Left kidney (tissue), 8 donors: ENCODE results near the gene CSF3R. TPM values are rescaled to one million over a fixed set of nuclear protein-coding genes. Genes with fewer than 3 reads are reported as not detected.
A peak's percentile ranks its signal among the peaks of the same experiment; 100 is the strongest.

Experiments
- DNase-seq: peaks from one replicate; pipeline ENCODE4 v3.0.0-alpha.2; 2013
- long read RNA-seq, 8 donors: transcript quantifications; one replicate each; lab custom pipeline, GENCODE V29; 2026
- polyA plus RNA-seq: library from polyadenylated mRNA; unstranded; fragments of 120-200 nt; gene quantifications from one replicate; pipeline ENCODE4 v1.2.1, GENCODE V29; 2013; ENCODE audit not compliant: insufficient read length

The CSF3R gene
- 5.2 TPM for polyA plus RNA-seq
- long read RNA-seq, donor 1, partial matches to known transcripts, result 0 of 1 reads
- long read RNA-seq, donor 1, other reads (novel, unspliced or antisense), result 0 of 1 reads
- long read RNA-seq, donor 2, partial matches to known transcripts, result 0 of 1 reads
- long read RNA-seq, donor 2, other reads (novel, unspliced or antisense), result 0 of 1 reads
- long read RNA-seq, donor 3, result 0 reads
- long read RNA-seq, donor 4, result 0 reads
- long read RNA-seq, donor 5, partial matches to known transcripts, result 0 of 1 reads
- long read RNA-seq, donor 5, other reads (novel, unspliced or antisense), result 0 of 1 reads
- long read RNA-seq, donor 6, partial matches to known transcripts, result 0 of 1 reads
- long read RNA-seq, donor 6, other reads (novel, unspliced or antisense), result 0 of 1 reads
- long read RNA-seq, donor 7, partial matches to known transcripts, result 0 of 1 reads
- long read RNA-seq, donor 7, other reads (novel, unspliced or antisense), result 0 of 1 reads
- long read RNA-seq, donor 8, result 0 reads

DNA sequence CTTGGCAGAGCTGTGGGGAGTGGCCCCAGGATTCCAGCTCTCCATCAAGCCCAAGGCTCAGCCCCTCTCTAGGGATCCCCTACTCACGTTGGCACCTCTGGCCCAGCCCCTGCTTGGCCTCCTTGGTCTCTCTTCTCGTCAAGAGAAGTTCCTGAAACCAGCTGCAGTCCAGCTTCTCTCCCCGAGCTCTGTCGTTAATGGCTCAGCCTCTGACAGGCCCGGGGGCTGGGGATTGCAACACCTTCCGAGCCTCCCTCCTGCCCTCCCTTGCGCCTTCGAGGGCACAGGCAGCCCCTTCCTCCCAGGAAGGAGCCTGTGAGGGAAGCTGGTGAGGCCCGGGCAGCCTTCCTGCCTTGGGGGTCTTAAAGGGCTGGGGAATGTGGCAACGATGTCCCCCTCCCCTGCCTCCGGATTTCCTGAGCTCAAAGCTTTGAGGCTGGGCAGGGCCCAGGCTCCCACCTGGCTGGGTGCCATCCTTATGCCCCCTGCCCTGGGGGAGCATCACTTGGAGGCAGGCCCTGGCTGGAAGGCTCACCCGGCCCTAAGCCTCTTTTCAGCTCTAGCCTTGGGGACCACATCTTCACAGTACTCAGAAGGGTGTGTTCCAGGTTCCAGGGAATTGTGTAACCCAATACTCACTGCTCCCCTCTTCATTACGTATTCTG is at the start of gene CSF3R:
CSF3R (minus strand) TSS at position 190 of the 665 bp plus-strand sequence. CDS start 3,417 bp downstream, outside the sequence.
- no peak for DNase-seq

- DNase-seq, result no peak
These were observed 49.1 kb upstream of the CSF3R start for GRCh38 chr1:36531833-36532232.

DNA sequence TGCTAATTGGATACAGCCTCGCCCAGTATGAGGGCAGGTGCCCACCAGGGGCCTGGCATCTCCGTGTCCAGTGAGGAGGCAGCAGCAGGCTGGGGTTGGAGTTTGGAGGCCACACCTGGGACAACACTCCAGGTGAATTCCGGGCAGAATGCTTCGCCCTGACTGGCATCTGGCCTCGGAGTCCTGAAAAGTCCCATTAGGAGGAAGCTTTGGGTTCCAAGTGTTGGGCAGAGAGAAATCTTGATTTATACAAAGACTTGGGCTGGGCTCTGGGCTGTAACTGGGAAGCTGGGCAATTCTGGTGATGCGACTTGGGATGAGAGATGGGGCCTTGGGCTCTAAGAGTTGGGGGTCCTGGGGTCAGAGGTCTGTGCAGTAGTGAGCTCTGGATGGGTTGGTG is 48.1 kb upstream of the CSF3R start:
- DNase-seq, result no peak

- DNase-seq, result no peak
These were observed 47.5 kb upstream of the CSF3R start for GRCh38 chr1:36530261-36530660.

GRCh38 chr1:36529769-36530260 is 47.1 kb upstream of the CSF3R start:
- no peak for DNase-seq

GRCh38 chr1:36528361-36529349 is 45.9 kb upstream of the CSF3R start:
- no peak for DNase-seq

GRCh38 chr1:36525166-36525565 is 42.5 kb upstream of the CSF3R start:
- no peak for DNase-seq

GRCh38 chr1:36524359-36525062 is 41.8 kb upstream of the CSF3R start:
- DNase-seq, result no peak

DNA sequence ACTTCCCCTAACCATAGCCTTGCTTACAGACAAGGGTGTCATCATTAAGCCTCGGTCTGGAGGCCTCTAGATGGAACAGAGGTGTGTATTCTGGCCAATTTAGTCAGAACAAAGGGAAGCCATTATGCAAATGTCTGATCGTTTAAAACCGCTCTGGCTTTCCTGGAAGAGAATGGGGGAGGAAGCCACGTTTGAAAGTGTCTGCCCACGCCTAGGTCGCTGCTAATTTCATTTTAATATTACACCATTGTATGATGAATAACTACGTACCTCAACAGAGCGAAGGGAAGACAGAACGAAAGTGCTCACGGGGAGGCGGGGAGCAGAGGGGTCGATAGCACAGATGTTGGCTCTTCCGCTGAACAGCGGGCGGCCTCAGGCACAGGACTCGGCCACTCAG is 41.1 kb upstream of the CSF3R start:
- DNase-seq, result no peak

- DNase-seq, result no peak
These were observed 40.5 kb upstream of the CSF3R start for GRCh38 chr1:36523230-36523495.

DNA sequence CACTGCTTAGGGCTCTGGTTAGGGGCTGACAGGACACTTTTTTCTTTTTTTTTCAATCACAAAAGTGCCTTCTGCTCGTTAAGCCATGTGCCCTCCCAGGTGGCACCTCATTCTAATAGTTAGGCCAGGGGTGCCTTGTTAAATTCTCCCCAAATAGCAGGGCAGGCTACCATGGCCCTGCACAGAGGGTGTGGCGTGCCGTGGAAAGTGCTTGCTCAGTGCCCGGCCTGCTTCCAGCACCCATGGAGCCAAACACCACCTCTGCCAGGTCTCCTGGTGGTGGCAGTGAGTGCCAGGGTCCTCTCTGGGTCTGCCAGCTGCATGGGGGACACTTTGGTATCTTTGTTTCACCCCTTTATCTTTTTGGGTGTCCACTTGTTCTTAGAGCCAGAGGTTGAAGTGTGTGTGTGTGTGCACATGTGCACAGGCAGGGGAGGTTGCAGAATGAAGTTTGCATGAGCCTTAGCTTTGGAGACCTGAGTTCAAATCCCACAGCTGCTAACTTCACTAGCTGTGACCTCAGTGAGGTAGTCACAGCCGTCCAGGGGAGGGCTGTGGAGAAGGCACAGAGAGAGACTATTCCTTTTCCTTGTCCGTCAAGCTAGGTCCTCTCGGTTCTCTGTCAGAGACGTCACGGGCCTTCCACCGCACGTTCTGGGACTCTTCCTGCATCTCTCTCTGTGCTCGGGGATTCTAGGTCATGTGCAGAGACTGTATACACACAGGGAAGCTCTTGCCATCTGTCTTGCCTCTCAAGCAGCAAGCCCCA is 39.9 kb upstream of the CSF3R start:
- no peak for DNase-seq

DNA sequence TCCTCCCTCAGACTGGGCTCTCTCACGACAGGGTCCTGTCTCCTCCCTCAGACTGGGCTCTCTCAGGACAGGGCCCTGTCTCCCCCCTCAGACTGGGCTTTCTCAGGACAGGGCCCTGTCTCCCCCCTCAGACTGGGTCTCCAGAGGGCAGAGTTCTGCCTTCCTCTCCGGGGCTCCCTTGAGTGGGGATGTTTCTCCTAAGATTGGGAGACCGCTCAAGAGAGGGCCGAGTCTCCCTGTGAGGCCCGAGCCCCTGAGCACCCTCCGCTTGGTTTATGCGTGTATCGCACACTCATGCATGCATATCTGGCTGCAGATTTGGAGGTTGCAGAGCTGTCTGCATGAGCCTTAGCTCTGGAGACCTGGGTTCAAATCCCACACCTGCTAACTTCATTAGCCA is 39.3 kb upstream of the CSF3R start:
- DNase-seq, result no peak

- no peak for DNase-seq
These were observed 38.2 kb upstream of the CSF3R start for GRCh38 chr1:36520771-36521420.

DNA sequence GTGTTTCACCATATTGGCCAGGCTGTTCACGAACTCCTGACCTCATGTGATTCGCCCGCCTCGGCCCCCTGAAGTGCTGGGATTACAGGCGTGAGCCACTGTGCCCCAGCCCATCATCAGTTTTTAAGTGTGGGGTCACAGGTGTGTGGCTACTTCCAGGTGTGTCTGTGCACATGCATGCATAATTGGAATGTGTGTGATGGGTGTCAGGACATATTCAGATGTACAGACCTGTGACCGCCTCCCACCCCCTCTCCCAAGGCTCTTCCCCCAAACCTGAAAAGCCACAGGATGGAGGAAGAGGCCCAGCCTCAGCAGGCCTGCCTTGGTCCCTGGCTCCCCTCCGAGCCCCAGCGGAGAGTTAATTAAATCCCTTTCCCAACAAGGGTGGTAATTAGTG is 37.3 kb upstream of the CSF3R start:
- DNase-seq, result no peak

- DNase-seq, result no peak
These were observed 34.5 kb upstream of the CSF3R start for GRCh38 chr1:36517011-36517771.

DNA sequence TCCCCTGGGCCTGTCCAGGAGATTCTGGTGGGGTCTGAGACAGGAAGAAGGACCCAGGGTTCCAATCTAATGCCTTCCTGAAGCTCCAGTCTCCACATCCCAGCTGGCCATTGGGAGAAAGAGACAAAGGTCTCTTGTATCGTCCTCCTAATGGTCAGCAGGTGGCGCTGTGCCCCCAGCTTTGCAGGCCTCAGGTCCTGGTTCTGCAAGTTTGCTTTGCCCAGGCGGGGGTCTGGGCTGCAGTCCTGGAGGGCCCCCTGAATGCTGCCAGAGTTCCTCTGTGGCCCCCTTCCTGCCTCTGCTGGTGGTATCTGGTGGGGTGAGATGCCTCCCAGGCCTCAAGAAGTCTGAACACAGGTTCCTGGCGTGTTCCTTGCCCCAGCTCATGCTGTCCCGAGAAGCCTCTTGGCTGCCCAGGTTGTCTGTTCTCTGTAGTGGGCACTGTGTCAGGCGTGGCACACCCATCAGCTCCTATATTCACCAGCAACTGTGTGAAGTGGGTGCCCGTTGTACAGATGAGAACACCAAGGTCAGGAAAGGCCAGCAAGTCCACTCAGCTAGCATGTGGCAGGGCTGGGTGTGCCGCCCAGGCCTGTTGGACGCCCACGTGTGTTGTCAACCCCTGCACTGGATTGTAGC is 33.8 kb upstream of the CSF3R start:
- peak; percentile 61 for DNase-seq

DNA sequence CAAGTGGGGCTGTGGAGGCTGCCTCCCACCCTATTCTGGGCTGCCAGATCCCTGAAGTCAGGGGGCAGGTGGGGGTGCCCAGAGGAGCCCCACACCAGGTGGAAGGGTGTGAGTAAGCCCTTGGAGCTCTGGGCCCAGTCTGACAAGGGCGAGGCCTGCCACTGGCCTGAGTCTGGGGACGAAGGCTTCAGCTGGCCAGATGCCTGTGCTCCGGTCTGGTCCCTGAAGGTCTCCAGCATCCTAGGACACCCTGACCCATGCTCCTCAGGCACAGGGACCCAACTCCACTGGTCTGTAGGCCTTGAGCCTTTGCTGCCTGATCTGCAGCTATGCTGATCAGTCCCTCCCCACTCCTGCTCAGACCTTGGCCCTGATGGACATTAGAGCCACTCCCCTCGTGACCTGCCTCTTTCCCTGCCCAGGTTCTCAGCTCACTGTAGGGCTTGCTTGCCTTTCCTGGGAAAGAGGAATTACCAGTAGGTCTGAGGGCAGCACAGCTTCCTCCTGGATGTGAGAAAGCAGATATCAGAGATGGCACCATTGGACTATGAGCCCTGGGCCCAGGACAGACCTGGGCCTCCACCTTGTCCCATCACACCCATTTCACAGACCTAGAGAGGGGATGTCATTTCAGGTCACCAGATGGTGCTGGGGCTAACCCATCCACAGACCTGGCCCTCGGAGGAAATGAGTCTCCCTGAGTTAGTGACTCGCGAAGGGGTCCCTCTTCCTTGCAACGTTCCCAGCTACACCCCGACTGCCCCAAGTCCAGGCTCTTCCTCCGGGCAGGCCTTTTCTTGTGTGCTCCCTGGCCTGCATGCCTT is 32.8 kb upstream of the CSF3R start:
- no peak for DNase-seq

GRCh38 chr1:36514501-36514900 is 31.8 kb upstream of the CSF3R start:
- DNase-seq, result no peak
